Bone marrow (tissue), 2 donors: Measurements from ENCODE around the gene DIP2A.

Experiments
- DNase-seq, 2 donors: peaks; one replicate each; lab custom pipeline; 2025; lab: John Stamatoyannopoulos, UW

The DIP2A gene, protein sequence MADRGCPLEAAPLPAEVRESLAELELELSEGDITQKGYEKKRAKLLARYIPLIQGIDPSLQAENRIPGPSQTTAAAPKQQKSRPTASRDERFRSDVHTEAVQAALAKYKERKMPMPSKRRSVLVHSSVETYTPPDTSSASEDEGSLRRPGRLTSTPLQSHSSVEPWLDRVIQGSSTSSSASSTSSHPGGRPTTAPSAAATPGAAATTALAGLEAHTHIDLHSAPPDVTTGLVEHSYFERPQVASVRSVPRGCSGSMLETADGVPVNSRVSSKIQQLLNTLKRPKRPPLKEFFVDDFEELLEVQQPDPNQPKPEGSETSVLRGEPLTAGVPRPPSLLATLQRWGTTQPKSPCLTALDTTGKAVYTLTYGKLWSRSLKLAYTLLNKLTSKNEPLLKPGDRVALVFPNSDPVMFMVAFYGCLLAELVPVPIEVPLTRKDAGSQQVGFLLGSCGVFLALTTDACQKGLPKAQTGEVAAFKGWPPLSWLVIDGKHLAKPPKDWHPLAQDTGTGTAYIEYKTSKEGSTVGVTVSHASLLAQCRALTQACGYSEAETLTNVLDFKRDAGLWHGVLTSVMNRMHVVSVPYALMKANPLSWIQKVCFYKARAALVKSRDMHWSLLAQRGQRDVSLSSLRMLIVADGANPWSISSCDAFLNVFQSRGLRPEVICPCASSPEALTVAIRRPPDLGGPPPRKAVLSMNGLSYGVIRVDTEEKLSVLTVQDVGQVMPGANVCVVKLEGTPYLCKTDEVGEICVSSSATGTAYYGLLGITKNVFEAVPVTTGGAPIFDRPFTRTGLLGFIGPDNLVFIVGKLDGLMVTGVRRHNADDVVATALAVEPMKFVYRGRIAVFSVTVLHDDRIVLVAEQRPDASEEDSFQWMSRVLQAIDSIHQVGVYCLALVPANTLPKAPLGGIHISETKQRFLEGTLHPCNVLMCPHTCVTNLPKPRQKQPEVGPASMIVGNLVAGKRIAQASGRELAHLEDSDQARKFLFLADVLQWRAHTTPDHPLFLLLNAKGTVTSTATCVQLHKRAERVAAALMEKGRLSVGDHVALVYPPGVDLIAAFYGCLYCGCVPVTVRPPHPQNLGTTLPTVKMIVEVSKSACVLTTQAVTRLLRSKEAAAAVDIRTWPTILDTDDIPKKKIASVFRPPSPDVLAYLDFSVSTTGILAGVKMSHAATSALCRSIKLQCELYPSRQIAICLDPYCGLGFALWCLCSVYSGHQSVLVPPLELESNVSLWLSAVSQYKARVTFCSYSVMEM (N-terminal part only)

DNA sequence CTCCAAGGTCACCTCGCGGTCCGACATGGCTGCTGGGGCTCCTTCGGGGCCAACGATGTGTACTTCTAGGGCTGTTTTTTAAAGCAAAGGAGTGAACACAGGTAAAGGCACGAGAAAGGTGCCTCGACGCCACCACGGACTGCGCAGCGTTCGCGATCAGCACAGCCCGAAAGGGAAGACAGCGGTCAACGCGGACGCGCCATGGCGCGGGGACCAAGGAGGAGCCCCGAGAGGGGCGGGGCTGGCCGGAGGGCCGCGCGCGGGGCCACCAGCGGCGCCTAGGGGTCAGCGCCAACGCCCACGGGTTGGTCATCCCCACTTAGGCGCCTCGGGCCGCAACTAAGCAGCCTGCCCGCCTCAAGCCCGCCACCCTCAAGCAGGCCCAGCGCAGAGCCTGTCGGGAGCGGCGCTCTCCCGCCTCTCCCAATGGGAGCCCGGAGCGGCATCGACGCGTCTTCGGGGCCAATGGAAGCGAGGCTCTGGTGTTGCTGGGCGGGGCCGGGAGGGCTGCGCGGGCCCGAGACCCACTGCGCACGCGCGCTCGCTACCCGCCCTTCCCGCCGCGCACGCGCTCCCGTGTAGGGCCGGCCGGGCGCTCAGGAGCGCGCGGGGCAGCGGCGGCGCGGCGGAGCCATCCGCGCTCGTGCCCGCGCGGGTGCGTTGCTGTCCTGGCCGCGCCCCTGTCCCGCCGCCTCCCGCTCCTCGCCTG is at the start of gene DIP2A:
TSS of gene DIP2A (plus strand) at position 577 of the 709 bp plus-strand sequence. CDS start 241 bp downstream, outside the sequence.
- peak; percentile 72 to 88 for DNase-seq

DNA sequence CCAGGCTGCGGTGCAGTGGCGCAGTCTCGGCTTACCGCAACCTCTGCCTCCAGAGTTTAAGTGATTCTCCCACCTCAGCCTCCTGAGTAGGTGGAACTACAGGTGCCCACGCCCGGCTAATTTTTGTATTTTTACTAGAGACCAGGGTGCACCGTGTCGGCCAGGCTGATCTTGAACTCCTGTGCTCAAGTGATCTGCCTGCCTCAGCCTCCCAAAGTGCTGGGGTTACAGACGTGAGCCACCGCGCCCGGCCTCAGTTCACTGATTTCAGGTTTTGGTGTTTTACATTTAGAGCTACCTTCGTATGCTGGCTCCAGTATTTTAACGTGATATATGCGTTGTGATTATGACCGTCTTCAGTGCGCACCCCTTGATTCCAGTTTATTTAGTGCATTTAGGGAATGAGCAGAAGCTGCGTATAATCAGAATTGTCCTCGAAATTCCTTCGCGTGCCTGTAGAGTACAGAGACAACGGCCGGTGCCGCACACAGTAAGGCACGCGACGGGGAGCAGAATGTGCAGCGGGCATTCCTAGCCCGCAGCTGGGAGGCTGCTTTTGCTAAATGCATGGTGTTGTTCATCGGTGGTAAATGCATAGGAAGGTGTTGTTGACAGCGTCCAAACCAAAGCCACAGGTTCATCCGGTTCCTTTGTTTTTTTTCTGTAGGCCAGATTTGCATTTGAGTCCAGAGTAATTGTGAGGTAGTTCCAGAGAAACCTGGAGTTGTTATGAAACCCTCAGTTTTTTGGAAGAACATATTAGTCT is 48.9 kb upstream of the DIP2A start:
- DNase-seq = no peak

DNA sequence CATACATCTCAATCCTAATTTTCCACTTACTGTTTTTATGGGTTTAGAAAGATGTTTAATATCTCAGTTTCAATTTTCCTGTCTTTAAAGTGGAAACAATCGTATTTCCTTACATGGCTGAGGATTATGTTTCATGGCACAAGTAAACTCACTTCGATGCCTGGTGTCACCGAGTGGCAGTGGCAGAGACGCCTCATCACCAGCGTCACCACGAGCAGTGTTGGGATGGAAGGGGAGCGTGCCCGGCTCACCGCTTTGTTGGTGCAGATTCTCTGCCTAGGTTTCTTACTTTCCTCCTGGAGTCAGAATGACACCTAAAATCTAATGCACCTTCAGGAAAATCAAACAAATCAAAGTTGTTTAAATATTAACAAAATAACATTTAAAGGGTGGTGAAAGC is 48.2 kb upstream of the DIP2A start:
- DNase-seq = no peak

GRCh38 chr21:46411236-46411635 is 47.5 kb upstream of the DIP2A start:
- no peak for DNase-seq

GRCh38 chr21:46411691-46412090 is 47.0 kb upstream of the DIP2A start:
- DNase-seq = no peak

- DNase-seq = no peak
These were observed 45.9 kb upstream of the DIP2A start for GRCh38 chr21:46412521-46413364.

DNA sequence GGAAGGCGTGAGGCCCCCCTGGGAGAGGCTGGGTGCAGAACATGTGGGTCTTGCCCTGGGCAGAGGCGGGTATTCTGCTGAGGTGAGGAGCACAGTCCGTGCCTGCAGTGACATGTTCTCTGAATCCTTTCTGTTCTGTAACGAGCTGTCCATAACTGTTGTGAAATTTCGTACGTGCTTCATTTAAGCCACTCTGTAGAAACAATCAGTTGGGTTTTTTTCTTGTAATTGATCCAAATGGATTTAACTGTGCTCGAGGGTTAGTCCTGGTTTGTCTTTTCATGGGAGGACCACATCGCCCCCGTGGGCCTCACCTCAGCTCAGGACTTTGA is 45.4 kb upstream of the DIP2A start:
- DNase-seq = no peak

- DNase-seq = no peak
These were observed 43.8 kb upstream of the DIP2A start for GRCh38 chr21:46414965-46415275.

GRCh38 chr21:46416551-46416950 is 42.1 kb upstream of the DIP2A start:
- DNase-seq = no peak

DNA sequence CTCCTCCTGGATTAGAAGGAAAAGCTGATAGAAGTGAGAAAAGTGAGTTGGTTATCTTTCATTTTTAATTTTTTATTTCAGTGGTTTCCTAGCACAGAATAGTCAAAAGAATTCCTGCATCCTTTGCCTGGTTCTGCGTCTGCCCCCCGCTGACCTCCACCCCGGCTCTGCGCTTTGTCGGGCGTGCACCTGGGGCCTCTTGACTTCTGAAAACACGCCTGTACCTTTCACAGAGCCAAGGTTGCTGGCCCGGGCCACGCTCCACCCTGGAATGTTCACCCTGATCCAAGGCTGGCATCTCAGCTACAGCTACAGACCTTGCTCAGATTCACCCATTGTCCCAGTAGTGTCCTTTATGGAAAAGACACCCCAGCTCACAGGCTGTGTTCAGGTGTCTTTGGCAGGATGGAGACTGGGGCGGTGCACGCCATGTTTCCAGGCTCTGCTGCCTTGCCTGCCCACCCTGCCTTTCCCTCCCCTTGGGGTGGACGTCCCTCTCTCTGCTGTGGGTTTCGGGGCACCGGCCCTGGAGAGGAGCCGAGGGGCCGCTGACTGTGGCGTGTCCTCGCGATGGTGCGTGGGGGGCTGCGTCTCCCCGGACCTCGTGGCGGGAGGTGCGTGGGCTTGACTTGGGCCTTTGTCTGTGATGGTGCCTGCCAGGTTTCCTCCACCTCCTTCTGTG is 40.3 kb upstream of the DIP2A start:
- DNase-seq = no peak

DNA sequence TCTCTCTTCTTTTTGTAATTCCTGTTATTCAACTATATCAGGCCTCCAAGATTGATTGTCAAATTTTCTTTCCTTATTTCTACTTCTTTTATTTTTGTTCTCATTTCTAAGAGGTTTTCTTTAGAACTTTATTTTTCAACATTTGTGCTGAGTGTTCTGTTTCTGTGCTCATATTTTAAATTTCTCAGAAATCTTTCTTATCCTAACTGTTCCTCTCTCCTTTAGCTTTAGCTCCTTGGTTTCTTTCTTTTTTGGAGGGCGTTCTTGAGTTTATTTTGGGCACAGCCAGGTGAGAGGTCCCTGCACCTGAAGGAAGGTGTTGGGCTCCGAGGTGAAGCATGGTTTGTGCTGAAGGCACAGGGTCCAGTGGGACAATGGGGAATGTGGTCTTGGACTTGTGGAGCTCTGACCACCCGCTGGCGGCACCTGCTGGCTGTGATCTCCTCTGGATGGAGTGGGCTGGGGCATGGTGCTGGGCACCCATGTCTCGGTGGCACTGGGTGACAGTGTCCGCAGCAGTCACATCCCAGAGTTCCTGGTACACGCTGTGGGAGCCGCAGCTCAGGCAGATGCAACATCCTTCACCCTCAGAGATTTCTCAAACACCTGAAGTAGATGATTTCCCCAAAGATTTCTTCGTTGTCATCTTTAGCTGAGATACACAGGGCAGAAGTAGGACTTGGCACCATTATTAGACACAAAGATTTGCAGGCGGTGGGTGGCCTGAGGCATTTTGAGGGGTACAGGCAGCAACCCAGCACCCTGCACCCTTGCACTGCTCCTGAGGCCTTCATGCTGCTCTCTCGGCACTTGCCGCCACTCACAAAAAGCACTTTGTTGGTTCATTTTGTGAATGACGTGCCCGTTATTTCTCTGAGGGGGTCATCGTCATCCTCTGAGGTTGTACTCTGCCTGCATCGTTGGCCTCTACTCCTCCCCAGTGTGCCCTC is 38.2 kb upstream of the DIP2A start:
- no peak for DNase-seq

GRCh38 chr21:46421191-46421750 is 37.4 kb upstream of the DIP2A start:
- DNase-seq = no peak

GRCh38 chr21:46421756-46422555 is 36.7 kb upstream of the DIP2A start:
- no peak for DNase-seq

DNA sequence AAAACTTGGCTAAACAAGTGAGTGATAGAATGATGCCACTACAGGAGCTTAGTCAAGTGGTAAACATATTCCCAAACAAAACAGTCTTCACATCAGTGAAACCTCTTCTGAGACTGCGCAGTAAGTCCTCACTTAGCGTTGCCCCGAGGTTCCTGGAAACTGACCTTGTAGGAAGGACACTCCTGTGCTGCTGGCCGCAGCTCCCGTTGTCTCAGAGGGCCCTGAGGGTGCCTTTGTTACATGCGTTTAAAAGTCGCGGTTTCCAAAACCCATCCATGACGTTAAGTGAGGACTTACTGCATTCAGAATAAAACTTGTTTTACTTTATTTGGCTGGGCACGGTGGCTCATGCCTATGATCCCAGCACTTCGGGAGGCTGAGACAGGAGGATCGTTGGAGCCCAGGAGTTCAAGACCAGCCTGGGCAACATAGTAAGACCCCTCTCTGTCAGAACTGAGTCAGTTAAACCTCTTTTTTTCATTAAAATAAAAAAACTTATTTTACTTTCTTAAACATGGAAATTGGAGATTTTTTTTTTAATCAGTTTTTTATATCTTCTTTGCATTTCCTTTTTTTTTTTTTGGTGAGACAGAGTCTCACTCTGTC is 36.0 kb upstream of the DIP2A start:
- DNase-seq = no peak

- no peak for DNase-seq
These were observed 35.1 kb upstream of the DIP2A start for GRCh38 chr21:46423546-46424038.

- DNase-seq = no peak
These were observed 34.6 kb upstream of the DIP2A start for GRCh38 chr21:46424039-46424591.
